Stomach (tissue), 4 donors: Measurements from ENCODE around the gene ANTXR1.

Source experiments
- POLR2A ChIP-seq, 4 donors: fragments of 450-650 bp; IDR thresholded peaks; one replicate each; pipeline ENCODE4 v1.6.1; 2016; ENCODE audit warnings: antibody characterized with exemption in 4 of 4, control low read depth in 2 of 4, mild to moderate bottlenecking in 1 of 4, moderate library complexity in 1 of 4
- POLR2AphosphoS5 ChIP-seq, 3 donors: sonication (generic); formaldehyde crosslinking; IDR thresholded peaks; one replicate each; pipeline ENCODE4 v1.6.1; 2016; ENCODE audit warnings: antibody characterized with exemption in 3 of 3
- TF ChIP-seq, protein P1 (sequence below), 7 experiments: fragments of 450-650 bp in 4 of 7; fragments of 200-600 bp in 3 of 7; sonication (generic) in 3 of 7; IDR thresholded peaks; one replicate each; pipeline ENCODE4 v1.5.1; 2016 to 2019; ENCODE audit warnings: antibody characterized with exemption in 7 of 7, control low read depth in 2 of 7, mild to moderate bottlenecking in 1 of 7

DNA sequence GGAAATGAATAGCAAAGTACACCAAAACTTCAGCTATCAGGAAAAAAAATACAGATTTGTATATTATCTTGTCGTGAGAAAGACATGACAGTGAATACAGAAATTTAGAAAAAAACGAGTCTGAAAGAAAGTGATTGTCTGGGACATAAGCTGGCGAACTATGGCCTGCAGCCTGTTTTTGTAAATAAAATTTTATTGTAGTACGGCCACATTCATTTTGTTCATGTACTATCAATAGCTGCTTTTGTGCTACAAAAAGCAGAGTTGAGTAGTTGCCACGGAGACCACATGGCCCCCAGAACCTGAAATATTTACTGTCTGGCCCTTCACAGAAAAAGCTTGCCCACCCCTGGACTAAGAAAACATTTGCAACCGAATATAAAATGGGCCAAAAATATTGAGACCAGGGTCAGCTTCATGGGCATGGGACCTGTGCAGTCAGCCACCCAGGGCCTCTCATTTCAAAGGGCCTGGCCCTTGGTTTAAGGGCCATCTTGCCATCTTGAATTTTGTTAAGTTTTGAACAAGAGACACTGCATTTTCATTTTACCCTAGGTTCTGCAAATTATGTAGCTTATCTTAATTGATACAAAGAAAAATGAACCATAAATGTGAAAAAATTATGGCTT is 17.9 kb downstream of the ANTXR1 start:
- TF ChIP-seq, protein P1, sequence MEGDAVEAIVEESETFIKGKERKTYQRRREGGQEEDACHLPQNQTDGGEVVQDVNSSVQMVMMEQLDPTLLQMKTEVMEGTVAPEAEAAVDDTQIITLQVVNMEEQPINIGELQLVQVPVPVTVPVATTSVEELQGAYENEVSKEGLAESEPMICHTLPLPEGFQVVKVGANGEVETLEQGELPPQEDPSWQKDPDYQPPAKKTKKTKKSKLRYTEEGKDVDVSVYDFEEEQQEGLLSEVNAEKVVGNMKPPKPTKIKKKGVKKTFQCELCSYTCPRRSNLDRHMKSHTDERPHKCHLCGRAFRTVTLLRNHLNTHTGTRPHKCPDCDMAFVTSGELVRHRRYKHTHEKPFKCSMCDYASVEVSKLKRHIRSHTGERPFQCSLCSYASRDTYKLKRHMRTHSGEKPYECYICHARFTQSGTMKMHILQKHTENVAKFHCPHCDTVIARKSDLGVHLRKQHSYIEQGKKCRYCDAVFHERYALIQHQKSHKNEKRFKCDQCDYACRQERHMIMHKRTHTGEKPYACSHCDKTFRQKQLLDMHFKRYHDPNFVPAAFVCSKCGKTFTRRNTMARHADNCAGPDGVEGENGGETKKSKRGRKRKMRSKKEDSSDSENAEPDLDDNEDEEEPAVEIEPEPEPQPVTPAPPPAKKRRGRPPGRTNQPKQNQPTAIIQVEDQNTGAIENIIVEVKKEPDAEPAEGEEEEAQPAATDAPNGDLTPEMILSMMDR (IDR thresholded peaks at IDR 0.05): no peak
- TF ChIP-seq POLR2A (IDR thresholded peaks at IDR 0.05) (no peak), POLR2AphosphoS5 (IDR thresholded peaks at IDR 0.05) (no peak)
